HCT116 (cell line): ENCODE results near the gene FAM131A. TPM values are rescaled to one million over a fixed set of nuclear protein-coding genes. Genes with fewer than 3 reads are reported as not detected.

Experiments
- ATAC-seq: fragments of 200-7000 bp; cut with Tn5 transposase; 2 replicates; pipeline ENCODE4 v1.9.1; 2020; ENCODE audit warnings: mild to moderate bottlenecking, moderate library complexity
- BruUV-seq: library from RNA; stranded (reverse); fragments of 400-500 nt; replicated peaks from 2 replicates; lab custom pipeline; 2021; lab: Mats Ljungman, UMichigan
- CTCF ChIA-PET: fragments of 300-600 bp; sonication (Branson Sonifier 250); formaldehyde crosslinking; loops from one replicate; lab custom pipeline; 2021; ENCODE audit warnings: antibody characterized with exemption; lab: Charles Lee
- POLR2A ChIA-PET: fragments of 300-600, 350-600 bp; sonication (Branson Sonifier 250); formaldehyde crosslinking; loops from one replicate; lab custom pipeline; 2021; ENCODE audit warnings: antibody characterized with exemption; lab: Charles Lee
- RAD21 ChIA-PET, 2 experiments: fragments of 300-600 bp; sonication (Branson Sonifier 250); formaldehyde crosslinking; loops; one replicate each; lab custom pipeline; 2023; ENCODE audit warnings: low total read pairs in 2 of 2; ENCODE audit not compliant: uncharacterized antibody in 2 of 2, unreplicated experiment in 2 of 2, low non-redundant PET in 1 of 2; lab: Charles Lee
- DNase-seq: peaks from one replicate; pipeline ENCODE4 v3.0.0-alpha.2; 2010; ENCODE audit warnings: low read depth, low spot score
- H2AFZ ChIP-seq: fragments of 200-600 bp; shearing (Covaris generic), sonication (generic); 2 replicates; pipeline ENCODE4 v1.6.1; 2017; ENCODE audit warnings: low read depth, mixed run types, mixed read lengths, antibody characterized with exemption, low read length; ENCODE audit not compliant: poor library complexity, severe bottlenecking
- H3K27ac ChIP-seq: 2 replicates; pipeline ENCODE4 v1.5.1; 2012; ENCODE audit warnings: low read depth, low read length
- H3K27me3 ChIP-seq: fragments of 200-600 bp; sonication (generic); 2 replicates; pipeline ENCODE4 v1.6.1; 2016; ENCODE audit warnings: mixed run types, low read length, mixed read lengths; ENCODE audit not compliant: insufficient read depth
- H3K36me3 ChIP-seq, 2 experiments: fragments of 200-500 bp in 1 of 2; fragments of 200-600 bp in 1 of 2; sonication (Bioruptor generic) in 1 of 2; sonication (generic) in 1 of 2; 2 replicates each; pipeline versions ENCODE4 v1.5.1 to v1.6.1; 2014 to 2016; ENCODE audit warnings: low read length in 2 of 2, inconsistent platforms in 1 of 2, mixed read lengths in 1 of 2, mixed run types in 1 of 2; ENCODE audit not compliant: insufficient read depth in 2 of 2, control insufficient read depth in 1 of 2
- H3K4me1 ChIP-seq, 2 experiments: fragments of 200-600 bp in 1 of 2; sonication (generic) in 1 of 2; 2 replicates each; pipeline versions ENCODE4 v1.5.1 to v1.6.1; 2012 to 2017; ENCODE audit warnings: low read length in 2 of 2, inconsistent platforms in 1 of 2, mild to moderate bottlenecking in 1 of 2, mixed read lengths in 1 of 2, mixed run types in 1 of 2, moderate library complexity in 1 of 2; ENCODE audit not compliant: insufficient read depth in 2 of 2, control insufficient read depth in 1 of 2
- H3K4me2 ChIP-seq: fragments of 200-600 bp; sonication (generic); 2 replicates; pipeline ENCODE4 v1.6.1; 2017; ENCODE audit warnings: mixed run types, low read length, mixed read lengths
- H3K4me3 ChIP-seq, 2 experiments: fragments of 200-600 bp in 1 of 2; sonication (generic) in 1 of 2; replicated peaks in 1 of 2; 2 replicates each; pipeline ENCODE4 v1.5.1; 2011 to 2016; ENCODE audit warnings: low read length in 2 of 2, control low read depth in 1 of 2, low read depth in 1 of 2, mild to moderate bottlenecking in 1 of 2, mixed read lengths in 1 of 2, mixed run types in 1 of 2
- H3K79me2 ChIP-seq: fragments of 200-600 bp; sonication (generic); 2 replicates; pipeline ENCODE4 v1.6.1; 2017; ENCODE audit warnings: mild to moderate bottlenecking, mixed run types, low read length, moderate library complexity, mixed read lengths; ENCODE audit not compliant: insufficient read depth
- H3K9ac ChIP-seq: fragments of 200-600 bp; sonication (generic); 2 replicates; pipeline ENCODE4 v1.6.1; 2016; ENCODE audit warnings: low read length, mixed read lengths
- H3K9me2 ChIP-seq: fragments of 200-600 bp; sonication (generic), shearing (Covaris generic); 2 replicates; pipeline ENCODE4 v1.6.1; 2017; ENCODE audit warnings: mixed run types, mild to moderate bottlenecking, moderate library complexity; ENCODE audit not compliant: insufficient read depth
- H3K9me3 ChIP-seq, 2 experiments: fragments of 200-500 bp in 1 of 2; fragments of 200-600 bp in 1 of 2; sonication (Bioruptor generic) in 1 of 2; sonication (generic) in 1 of 2; 2 replicates each; pipeline ENCODE4 v1.6.1; 2014 to 2017; ENCODE audit warnings: low read length in 2 of 2, mixed read lengths in 2 of 2, inconsistent platforms in 1 of 2, low read depth in 1 of 2, mild to moderate bottlenecking in 1 of 2, mixed run types in 1 of 2, moderate library complexity in 1 of 2; ENCODE audit not compliant: control insufficient read depth in 1 of 2, insufficient read depth in 1 of 2
- H4K20me1 ChIP-seq: fragments of 200-600 bp; sonication (generic), shearing (Covaris generic); 2 replicates; pipeline ENCODE4 v1.6.1; 2017; ENCODE audit warnings: mixed run types, mild to moderate bottlenecking, moderate library complexity; ENCODE audit not compliant: insufficient read depth
- CBX3 ChIP-seq: IDR thresholded peaks from 2 replicates; pipeline ENCODE4 v1.6.1; 2012; ENCODE audit warnings: low read depth
- CEBPB ChIP-seq: IDR thresholded peaks from 2 replicates; pipeline ENCODE4 v1.6.1; 2012; ENCODE audit warnings: low read depth
- EGR1 ChIP-seq: IDR thresholded peaks from 2 replicates; pipeline ENCODE4 v1.6.1; 2012; ENCODE audit warnings: low read depth
- ELF1 ChIP-seq: IDR thresholded peaks from 2 replicates; pipeline ENCODE4 v1.6.1; 2012; ENCODE audit warnings: low read depth, borderline replicate concordance
- EZH2 ChIP-seq: fragments of 200-600 bp; sonication (generic); IDR thresholded peaks from 2 replicates; pipeline ENCODE4 v1.6.1; 2017; ENCODE audit warnings: antibody characterized with exemption, mixed run types
- FOSL1 ChIP-seq: IDR thresholded peaks from 2 replicates; pipeline ENCODE4 v1.6.1; 2012; ENCODE audit warnings: low read depth
- JUND ChIP-seq: IDR thresholded peaks from 2 replicates; pipeline ENCODE4 v1.6.1; 2012
- POLR2A ChIP-seq: IDR thresholded peaks from 2 replicates; pipeline ENCODE4 v1.7.0; 2011; ENCODE audit warnings: borderline replicate concordance; ENCODE audit not compliant: insufficient read depth, insufficient read length; ENCODE audit errors: extremely low read depth
- POLR2AphosphoS5 ChIP-seq: IDR thresholded peaks from 2 replicates; pipeline ENCODE4 v1.6.1; 2011; ENCODE audit warnings: mild to moderate bottlenecking, low read depth, low read length, moderate library complexity
- RAD21 ChIP-seq: IDR thresholded peaks from 2 replicates; pipeline ENCODE4 v1.6.1; 2012; ENCODE audit warnings: low read depth, mild to moderate bottlenecking
- SIN3A ChIP-seq: IDR thresholded peaks from 2 replicates; pipeline ENCODE4 v1.6.1; 2012; ENCODE audit warnings: low read depth
- SP1 ChIP-seq: IDR thresholded peaks from 2 replicates; pipeline ENCODE4 v1.6.1; 2012; ENCODE audit warnings: low read depth
- SRF ChIP-seq: IDR thresholded peaks from 2 replicates; pipeline ENCODE4 v1.6.1; 2012; ENCODE audit warnings: low read depth
- TCF7L2 ChIP-seq: IDR thresholded peaks from 2 replicates; pipeline ENCODE4 v1.7.0; 2011; ENCODE audit warnings: borderline replicate concordance, inconsistent platforms; ENCODE audit not compliant: insufficient read depth, insufficient read length; ENCODE audit errors: extremely low read depth
- YY1 ChIP-seq: IDR thresholded peaks from 2 replicates; pipeline ENCODE4 v1.6.1; 2011; ENCODE audit warnings: low read length, low read depth, moderate library complexity, mild to moderate bottlenecking; ENCODE audit not compliant: insufficient replicate concordance; ENCODE audit errors: extremely low read depth
- ZNF274 ChIP-seq: fragments of 200-500 bp; sonication (Bioruptor generic); IDR thresholded peaks from 2 replicates; pipeline ENCODE4 v1.6.1; 2014; ENCODE audit warnings: mild to moderate bottlenecking, low read depth, low read length, inconsistent platforms
- intact Hi-C: fragments of 100-400 bp; cut with micrococcal nuclease; formaldehyde crosslinking; loops from 2 replicates; pipeline ENCODE4 v1.10.0; 2022
- total RNA-seq: library from RNA; stranded (reverse); gene quantifications from one replicate; pipeline ENCODE4 v1.2.1, GENCODE V29; 2021; ENCODE audit not compliant: unreplicated experiment
- TF ChIP-seq, protein P1 (sequence below), 3 experiments: fragments of 200-600 bp in 1 of 3; sonication (generic) in 1 of 3; IDR thresholded peaks in 2 of 3; conservative IDR thresholded peaks in 1 of 3; 2 replicates each; pipeline ENCODE4 v1.5.1; 2012 to 2017; ENCODE audit warnings: low read depth in 2 of 3, low read length in 2 of 3, antibody characterized with exemption in 1 of 3, borderline replicate concordance in 1 of 3, control low read depth in 1 of 3, mild to moderate bottlenecking in 1 of 3, mixed read lengths in 1 of 3, mixed run types in 1 of 3, moderate library complexity in 1 of 3; ENCODE audit not compliant: insufficient read depth in 1 of 3
- TF ChIP-seq, protein P2 (sequence below): IDR thresholded peaks from 2 replicates; pipeline ENCODE4 v1.6.1; 2012
- TF ChIP-seq, protein P3 (sequence below): IDR thresholded peaks from 2 replicates; pipeline ENCODE4 v1.6.1; 2011; ENCODE audit warnings: mild to moderate bottlenecking, low read length, moderate library complexity; ENCODE audit not compliant: insufficient replicate concordance; ENCODE audit errors: extremely low read depth

FAM131A gene
- total RNA-seq, 1 experiment from 2014 or later: 17.8 TPM

DNA sequence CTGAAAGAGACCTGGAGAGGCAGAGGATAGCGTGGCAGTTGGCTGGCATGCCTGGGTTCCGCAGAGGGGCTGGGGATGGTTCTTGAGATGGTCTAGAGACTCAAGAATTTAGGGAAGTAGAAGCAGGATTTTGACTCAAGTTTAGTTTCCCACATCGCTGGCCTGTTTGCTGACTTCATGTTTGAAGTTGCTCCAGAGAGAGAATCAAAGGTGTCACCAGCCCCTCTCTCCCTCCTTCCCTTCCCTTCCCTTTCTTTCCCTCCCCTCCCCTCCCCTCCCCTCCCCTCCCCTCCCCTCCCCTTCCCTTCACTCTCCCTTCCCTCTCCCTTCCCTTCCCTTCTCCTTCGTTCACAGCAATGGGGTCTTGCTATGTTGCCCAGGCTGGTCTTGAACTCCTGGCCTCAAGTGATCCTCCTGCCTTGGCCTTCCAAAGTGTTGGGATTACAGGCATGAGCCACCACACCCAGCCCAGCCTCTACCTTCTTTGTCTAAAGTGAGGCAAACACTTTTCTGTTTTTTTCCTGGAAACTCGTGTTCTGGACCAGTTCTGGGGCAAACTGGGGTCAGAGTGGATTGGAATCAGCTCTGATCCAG is 52.6 kb downstream of the FAM131A start:
- no peaks in the 10 kb centered on the region for H3K36me3 ChIP-seq
- POLR2A ChIA-PET: no interaction called here
- no peaks in the 10 kb centered on the region for H3K27me3 ChIP-seq
- no peaks in the 10 kb centered on the region for H3K4me1 ChIP-seq
- H3K79me2 ChIP-seq: no peaks in the 10 kb centered on the region
- CTCF ChIA-PET: no interaction called here
- no peak for DNase-seq
- no peaks in the 10 kb centered on the region for H3K9me2 ChIP-seq
- no peak overlapping the region for H3K27ac ChIP-seq
- intact Hi-C loops: no loop called here
- no peaks in the 10 kb centered on the region for H3K9me3 ChIP-seq
- H3K4me2 ChIP-seq: no peak overlapping the region
- no peak for TF ChIP-seq EGR1
- TF ChIP-seq POLR2A: no peak
- no peak for TF ChIP-seq POLR2AphosphoS5
- TF ChIP-seq SRF: no peak
- TF ChIP-seq EZH2: no peak
- TF ChIP-seq TCF7L2: no peak
- no peak for TF ChIP-seq SIN3A
- TF ChIP-seq SP1: no peak
- TF ChIP-seq, protein P1, sequence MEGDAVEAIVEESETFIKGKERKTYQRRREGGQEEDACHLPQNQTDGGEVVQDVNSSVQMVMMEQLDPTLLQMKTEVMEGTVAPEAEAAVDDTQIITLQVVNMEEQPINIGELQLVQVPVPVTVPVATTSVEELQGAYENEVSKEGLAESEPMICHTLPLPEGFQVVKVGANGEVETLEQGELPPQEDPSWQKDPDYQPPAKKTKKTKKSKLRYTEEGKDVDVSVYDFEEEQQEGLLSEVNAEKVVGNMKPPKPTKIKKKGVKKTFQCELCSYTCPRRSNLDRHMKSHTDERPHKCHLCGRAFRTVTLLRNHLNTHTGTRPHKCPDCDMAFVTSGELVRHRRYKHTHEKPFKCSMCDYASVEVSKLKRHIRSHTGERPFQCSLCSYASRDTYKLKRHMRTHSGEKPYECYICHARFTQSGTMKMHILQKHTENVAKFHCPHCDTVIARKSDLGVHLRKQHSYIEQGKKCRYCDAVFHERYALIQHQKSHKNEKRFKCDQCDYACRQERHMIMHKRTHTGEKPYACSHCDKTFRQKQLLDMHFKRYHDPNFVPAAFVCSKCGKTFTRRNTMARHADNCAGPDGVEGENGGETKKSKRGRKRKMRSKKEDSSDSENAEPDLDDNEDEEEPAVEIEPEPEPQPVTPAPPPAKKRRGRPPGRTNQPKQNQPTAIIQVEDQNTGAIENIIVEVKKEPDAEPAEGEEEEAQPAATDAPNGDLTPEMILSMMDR (IDR thresholded peaks at IDR 0.05 in 2 of 3, conservative IDR thresholded peaks at IDR 0.05 in 1 of 3; ENCODE audit: borderline replicate concordance in 1 of 3, insufficient read depth in 1 of 3, low read depth in 2 of 3, low read length in 2 of 3): no peak
- no peak for TF ChIP-seq ZNF274
- TF ChIP-seq YY1: no peak
- no peak for TF ChIP-seq CBX3
- TF ChIP-seq JUND: no peak
- TF ChIP-seq, protein P2, sequence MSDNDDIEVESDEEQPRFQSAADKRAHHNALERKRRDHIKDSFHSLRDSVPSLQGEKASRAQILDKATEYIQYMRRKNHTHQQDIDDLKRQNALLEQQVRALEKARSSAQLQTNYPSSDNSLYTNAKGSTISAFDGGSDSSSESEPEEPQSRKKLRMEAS: no peak
- TF ChIP-seq, protein P3, sequence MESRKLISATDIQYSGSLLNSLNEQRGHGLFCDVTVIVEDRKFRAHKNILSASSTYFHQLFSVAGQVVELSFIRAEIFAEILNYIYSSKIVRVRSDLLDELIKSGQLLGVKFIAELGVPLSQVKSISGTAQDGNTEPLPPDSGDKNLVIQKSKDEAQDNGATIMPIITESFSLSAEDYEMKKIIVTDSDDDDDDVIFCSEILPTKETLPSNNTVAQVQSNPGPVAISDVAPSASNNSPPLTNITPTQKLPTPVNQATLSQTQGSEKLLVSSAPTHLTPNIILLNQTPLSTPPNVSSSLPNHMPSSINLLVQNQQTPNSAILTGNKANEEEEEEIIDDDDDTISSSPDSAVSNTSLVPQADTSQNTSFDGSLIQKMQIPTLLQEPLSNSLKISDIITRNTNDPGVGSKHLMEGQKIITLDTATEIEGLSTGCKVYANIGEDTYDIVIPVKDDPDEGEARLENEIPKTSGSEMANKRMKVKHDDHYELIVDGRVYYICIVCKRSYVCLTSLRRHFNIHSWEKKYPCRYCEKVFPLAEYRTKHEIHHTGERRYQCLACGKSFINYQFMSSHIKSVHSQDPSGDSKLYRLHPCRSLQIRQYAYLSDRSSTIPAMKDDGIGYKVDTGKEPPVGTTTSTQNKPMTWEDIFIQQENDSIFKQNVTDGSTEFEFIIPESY: no peak
- TF ChIP-seq CEBPB: no peak
- no peak for TF ChIP-seq RAD21
- no peak for TF ChIP-seq FOSL1
- TF ChIP-seq ELF1: no peak
- no TSS peak for BruUV-seq
- no peak overlapping the region for H3K4me3 ChIP-seq
- RAD21 ChIA-PET: no interaction called here
- no peak overlapping the region for H3K9ac ChIP-seq
- no peaks in the 10 kb centered on the region for H4K20me1 ChIP-seq
- H2AFZ ChIP-seq: no peak overlapping the region
- no peak for ATAC-seq
